BLaER1 treated with 17β-estradiol and CSF1 and Interleukin-3, amounts not matched to agents 10 nM and 100 nM (cell line): Measurements from ENCODE around the gene ZNF865.

Experiments
- H3K27ac ChIP-seq, 11 experiments: shearing (Covaris generic); formaldehyde crosslinking; 2 replicates each; pipeline ENCODE4 v1.8.1; 2022
- H3K27me3 ChIP-seq, 11 experiments: shearing (Covaris generic); formaldehyde crosslinking; 2 replicates each; pipeline ENCODE4 v1.8.1; 2022
- H3K36me3 ChIP-seq, 11 experiments: shearing (Covaris generic); formaldehyde crosslinking; 2 replicates each; pipeline ENCODE4 v1.8.1; 2022
- H3K4me1 ChIP-seq, 10 experiments: shearing (Covaris generic); formaldehyde crosslinking; 2 replicates each; pipeline ENCODE4 v1.8.1; 2022
- H3K4me2 ChIP-seq, 11 experiments: shearing (Covaris generic); formaldehyde crosslinking; 2 replicates each; pipeline ENCODE4 v1.8.1; 2022
- H3K4me3 ChIP-seq, 10 experiments: shearing (Covaris generic); formaldehyde crosslinking; 2 replicates each; pipeline ENCODE4 v1.8.1; 2022
- H3K9ac ChIP-seq, 11 experiments: shearing (Covaris generic); formaldehyde crosslinking; 2 replicates each; pipeline ENCODE4 v1.8.1; 2022
- H3K9me3 ChIP-seq, 11 experiments: shearing (Covaris generic); formaldehyde crosslinking; replicated peaks in 1 of 11; 2 replicates each; pipeline ENCODE4 v1.8.1; 2022
- H4K20me1 ChIP-seq, 11 experiments: shearing (Covaris generic); formaldehyde crosslinking; 2 replicates each; pipeline ENCODE4 v1.8.1; 2022
- Cebpa-rat ChIP-seq, 11 experiments: shearing (Covaris generic); IDR thresholded peaks; 2 replicates each; pipeline ENCODE4 v1.8.1; 2022

ZNF865 gene

GRCh38 chr19:55666343-55667005, 61.0 kb downstream of the ZNF865 start:
- Histone ChIP-seq H3K9me3 (no peaks in the 10 kb centered on the region), H3K27me3 (no peaks in the 10 kb centered on the region), H3K9ac (0 out of 22 replicates have a peak overlapping the region, but pooled peaks of 1 of the 11 experiments have one; percentile 26), H3K36me3 (peaks cover 91 to 99% (median 96%) of the 10 kb centered on the region in 11 experiments), H4K20me1 (peaks cover 97 to 100% (median 99%) of the 10 kb centered on the region in 11 experiments), H3K27ac (no peak overlapping the region; a peak in 1 of 22 replicates), H3K4me1 (peaks cover 15 to 31% (median 20%) of the 10 kb centered on the region in 10 experiments), H3K4me3 (no peak overlapping the region), H3K4me2 (no peak overlapping the region)
- TF ChIP-seq Cebpa-rat (IDR thresholded peaks at IDR 0.05), result no peak
